ENCODE results near the gene PPM1D. TPM values are rescaled to one million over a fixed set of nuclear protein-coding genes. Genes with fewer than 3 reads are reported as not detected.

The PPM1D gene
- polyA plus RNA-seq, 1 of the 3 experiments (the other 2 are of a cell fraction) = 8.8 TPM

DNA sequence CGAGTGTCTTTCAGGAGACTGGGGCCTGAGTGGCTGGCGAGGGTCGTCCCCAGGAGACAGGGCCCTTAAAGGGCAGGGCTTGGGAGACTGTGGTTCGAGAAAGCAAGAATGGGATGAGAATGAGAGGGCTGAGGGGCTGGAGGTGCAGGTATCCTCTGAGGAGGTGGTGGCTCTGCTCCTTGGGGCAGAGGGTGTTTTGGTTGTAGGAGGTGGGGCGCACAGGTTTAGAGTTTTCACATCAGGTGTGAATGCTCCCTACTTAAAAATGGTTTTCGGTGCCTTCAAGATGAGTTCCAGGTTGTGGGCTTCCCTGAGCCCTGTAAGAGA lies 78.1 kb downstream of the PPM1D start:
- TF ChIP-seq RCOR1 (IDR thresholded peaks at IDR 0.05; ENCODE audit: low read length) = no peak
- TF ChIP-seq, protein P1, sequence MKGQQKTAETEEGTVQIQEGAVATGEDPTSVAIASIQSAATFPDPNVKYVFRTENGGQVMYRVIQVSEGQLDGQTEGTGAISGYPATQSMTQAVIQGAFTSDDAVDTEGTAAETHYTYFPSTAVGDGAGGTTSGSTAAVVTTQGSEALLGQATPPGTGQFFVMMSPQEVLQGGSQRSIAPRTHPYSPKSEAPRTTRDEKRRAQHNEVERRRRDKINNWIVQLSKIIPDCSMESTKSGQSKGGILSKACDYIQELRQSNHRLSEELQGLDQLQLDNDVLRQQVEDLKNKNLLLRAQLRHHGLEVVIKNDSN (IDR thresholded peaks at IDR 0.05; ENCODE audit: borderline replicate concordance, low read depth) = no peak
- 0 out of 2 replicates have a peak, but pooled peaks have one; percentile 5 for TF ChIP-seq MEF2A (IDR thresholded peaks at IDR 0.05; ENCODE audit: borderline replicate concordance, low read depth)
- no peak for TF ChIP-seq YY1 (IDR thresholded peaks at IDR 0.05; ENCODE audit: low read depth)
- no peak for TF ChIP-seq JUND (IDR thresholded peaks at IDR 0.05)
- TF ChIP-seq GATA2 (CRISPR knock-in tag; IDR thresholded peaks at IDR 0.05) = no peak
- TF ChIP-seq FOXM1 (IDR thresholded peaks at IDR 0.05; ENCODE audit: low read depth) = no peak
- TF ChIP-seq TEAD4 (IDR thresholded peaks at IDR 0.05; ENCODE audit: borderline replicate concordance, insufficient read depth) = no peak
- no peak for TF ChIP-seq TAF1 (IDR thresholded peaks at IDR 0.05; ENCODE audit: borderline replicate concordance, low read depth, low read length)
- WGBS (ENCODE audit: low lambda C conversion rate) = 6% methylated on average over 6 of the region's 6 CpGs
- H3K4me3 ChIP-seq (ENCODE audit: low read depth in 2 of 2, low read length in 1 of 2) = peak overlapping the region; percentile 59 to 77
- CTCF ChIA-PET = interaction anchor here (1.4 to 1.5 kb wide), 2 partner anchors 10 to 109 kb away, joined by 4 to 7 read pairs; no protein-coding TSS in a partner anchor
- no peaks in the 10 kb centered on the region for H3K9me2 ChIP-seq
- POLR2A ChIA-PET = no interaction called here
- H3K4me1 ChIP-seq (ENCODE audit: control insufficient read depth in 1 of 2, insufficient read depth in 2 of 2, low read depth in 1 of 2, low read length in 1 of 2) = peaks cover 3 to 6% of the 10 kb centered on the region in 2 experiments; a peak in 1 of 4 replicates
- H3K4me2 ChIP-seq = peak overlapping the region; percentile 82
- H4K20me1 ChIP-seq (ENCODE audit: insufficient read depth) = no peaks in the 10 kb centered on the region
- no peak for DNase-seq
- no peaks in the 10 kb centered on the region for H3K36me3 ChIP-seq (replicated peaks in 1 of 2; ENCODE audit: control insufficient read depth in 1 of 2, insufficient read depth in 2 of 2, low read length in 1 of 2)
- H3F3A ChIP-seq (replicated peaks; ENCODE audit: insufficient read depth) = peaks cover 2% of the 10 kb centered on the region
- H2AFZ ChIP-seq (ENCODE audit: low read depth) = peak overlapping the region; percentile 85
- no peaks in the 10 kb centered on the region for H3K79me2 ChIP-seq (ENCODE audit: insufficient read depth)
- H3K27me3 ChIP-seq (ENCODE audit: insufficient read depth) = no peaks in the 10 kb centered on the region
- H3K9ac ChIP-seq = peak overlapping the region; percentile 67
- H3K27ac ChIP-seq (ENCODE audit: low read depth in 2 of 2, low read length in 1 of 2) = peak overlapping the region; percentile 12 to 48; a peak in 2 of 4 replicates
- no peaks in the 10 kb centered on the region for H3K9me3 ChIP-seq

DNA sequence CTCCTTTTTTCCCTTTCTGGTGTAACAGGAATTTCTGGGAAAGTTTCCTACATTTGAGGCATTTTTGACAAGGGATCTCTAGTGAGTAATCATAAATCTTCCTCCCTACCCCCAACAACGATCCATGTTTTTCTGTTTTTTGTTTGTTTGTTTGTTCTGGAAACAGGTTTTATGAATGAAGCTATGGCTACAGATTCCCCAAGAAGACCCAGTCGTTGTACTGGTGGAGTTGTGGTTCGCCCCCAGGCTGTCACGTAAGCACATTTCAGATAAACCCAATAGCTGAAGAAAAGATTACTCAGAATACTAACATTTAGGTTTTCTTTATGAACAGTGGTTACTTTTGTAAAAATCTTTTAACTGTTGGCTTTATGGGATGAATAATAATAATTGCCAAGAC lies 79.3 kb downstream of the PPM1D start:
- Histone ChIP-seq H3K9ac (no peak overlapping the region), H3K9me3 (no peaks in the 10 kb centered on the region), H4K20me1 (ENCODE audit: insufficient read depth) (no peaks in the 10 kb centered on the region), H3K79me2 (ENCODE audit: insufficient read depth) (no peaks in the 10 kb centered on the region), H3K27ac (ENCODE audit: low read depth in 2 of 2, low read length in 1 of 2) (no peak overlapping the region), H3K4me3 (ENCODE audit: low read depth in 2 of 2, low read length in 1 of 2) (no peak overlapping the region), H2AFZ (ENCODE audit: low read depth) (no peak overlapping the region), H3K4me1 (ENCODE audit: control insufficient read depth in 1 of 2, insufficient read depth in 2 of 2, low read depth in 1 of 2, low read length in 1 of 2) (peaks cover 3 to 6% of the 10 kb centered on the region in 2 experiments; a peak in 1 of 4 replicates), H3K27me3 (ENCODE audit: insufficient read depth) (no peaks in the 10 kb centered on the region), H3K36me3 (replicated peaks in 1 of 2; ENCODE audit: control insufficient read depth in 1 of 2, insufficient read depth in 2 of 2, low read length in 1 of 2) (peaks cover 6 to 8% of the 10 kb centered on the region in 2 experiments), H3K4me2 (no peak overlapping the region), H3F3A (replicated peaks; ENCODE audit: insufficient read depth) (peaks cover 4% of the 10 kb centered on the region), H3K9me2 (no peaks in the 10 kb centered on the region)
- CTCF ChIA-PET = interaction anchor here (1.0 kb wide), 1 partner anchor 40 kb away, joined by 3 read pairs; no protein-coding TSS in a partner anchor
- 74% methylated on average over 4 of the region's 4 CpGs for WGBS (ENCODE audit: low lambda C conversion rate)
- DNase-seq = no peak
- TF ChIP-seq YY1 (IDR thresholded peaks at IDR 0.05; ENCODE audit: low read depth) = no peak
- TF ChIP-seq, protein P2, sequence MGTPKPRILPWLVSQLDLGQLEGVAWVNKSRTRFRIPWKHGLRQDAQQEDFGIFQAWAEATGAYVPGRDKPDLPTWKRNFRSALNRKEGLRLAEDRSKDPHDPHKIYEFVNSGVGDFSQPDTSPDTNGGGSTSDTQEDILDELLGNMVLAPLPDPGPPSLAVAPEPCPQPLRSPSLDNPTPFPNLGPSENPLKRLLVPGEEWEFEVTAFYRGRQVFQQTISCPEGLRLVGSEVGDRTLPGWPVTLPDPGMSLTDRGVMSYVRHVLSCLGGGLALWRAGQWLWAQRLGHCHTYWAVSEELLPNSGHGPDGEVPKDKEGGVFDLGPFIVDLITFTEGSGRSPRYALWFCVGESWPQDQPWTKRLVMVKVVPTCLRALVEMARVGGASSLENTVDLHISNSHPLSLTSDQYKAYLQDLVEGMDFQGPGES (IDR thresholded peaks at IDR 0.05; ENCODE audit: low read depth, low read length) = no peak
- no peak for TF ChIP-seq RFX5 (IDR thresholded peaks at IDR 0.05; ENCODE audit: low read length)
- POLR2A ChIA-PET = no interaction called here

All from SK-N-SH (cell line).